Activated naive CD4-positive, alpha-beta T cell treated with anti-CD3 and anti-CD28 coated beads, Interleukin-2, amount 50 U/mL, for 72 hours (primary cell): ENCODE measurements around the gene MVK. TPM values are rescaled to one million over a fixed set of nuclear protein-coding genes. Genes with fewer than 3 reads are reported as not detected.

ENCODE experiments used
- ATAC-seq, 2 donors: fragments of 150-1000 bp; cut with Tn5 transposase; 2 replicates each; pipeline ENCODE4 v1.10.0; 2021; ENCODE audit warnings: mild to moderate bottlenecking in 2 of 2, moderate library complexity in 2 of 2
- DNase-seq, 2 donors: peaks; one replicate each; pipeline ENCODE4 v3.0.0; 2021 to 2022; ENCODE audit warnings: low spot score in 2 of 2
- H3K27ac Mint-ChIP-seq, 2 donors: one replicate each; pipeline ENCODE4 v1.8.0; 2022; ENCODE audit warnings: mild to moderate bottlenecking in 2 of 2, mixed read lengths in 2 of 2
- H3K36me3 Mint-ChIP-seq, 2 donors: one replicate each; pipeline ENCODE4 v1.8.0; 2022; ENCODE audit warnings: mixed read lengths in 2 of 2
- H3K9me3 Mint-ChIP-seq, 2 donors: one replicate each; pipeline ENCODE4 v1.8.0; 2022; ENCODE audit warnings: mixed read lengths in 2 of 2
- total RNA-seq, 2 donors: library from RNA; stranded (reverse); gene quantifications; one replicate each; pipeline ENCODE4 v1.2.3, GENCODE V29; 2022

MVK gene
- total RNA-seq, 2 donors from 2014 or later = 13.3 to 20.7 TPM

GRCh38 chr12:109645194-109645593 is 71.6 kb downstream of the MVK start:
- Mint-ChIP-seq H3K36me3 (no peaks in the 10 kb centered on the region), H3K9me3 (no peaks in the 10 kb centered on the region), H3K27ac (no peak overlapping the region)
- ATAC-seq (no peak), DNase-seq (no peak)

- Mint-ChIP-seq H3K36me3 (no peaks in the 10 kb centered on the region), H3K27ac (no peak overlapping the region), H3K9me3 (no peaks in the 10 kb centered on the region)
- no peak for ATAC-seq
- no peak for DNase-seq
Observed at GRCh38 chr12:109645708-109646107, 72.1 kb downstream of the MVK start.

Other genes starting within 250 kb of the MVK start
- not detected for gene MYO1H, start 225.9 kb upstream of the MVK start, total RNA-seq
- 10 to 100 TPM; 53.5 to 56.9 TPM for gene KCTD10, start 96.5 kb upstream of the MVK start, total RNA-seq
- 10 to 100 TPM; 28.8 to 37.6 TPM for gene UBE3B, start 96.2 kb upstream of the MVK start, total RNA-seq
- 10 to 100 TPM; 27.4 to 29.5 TPM for gene MMAB, start 290 bp upstream of the MVK start, total RNA-seq
- gene FAM222A, start 140.0 kb downstream of the MVK start, total RNA-seq = 1 to 10 TPM in 1 of 2 donors, under 1 TPM in 1; 0.18 to 1.2 TPM